Skeletal muscle satellite cell (primary cell): ENCODE results near the gene CEP164.

ENCODE experiments used
- H3K27me3 ChIP-seq: 2 replicates; pipeline ENCODE4 v1.7.0; 2013; ENCODE audit warnings: low read length; ENCODE audit not compliant: control insufficient read depth, insufficient read depth
- H3K36me3 ChIP-seq: 2 replicates; pipeline ENCODE4 v1.7.0; 2013; ENCODE audit warnings: mild to moderate bottlenecking, control low read depth, low read length; ENCODE audit not compliant: insufficient read depth
- H3K4me1 ChIP-seq: 2 replicates; pipeline ENCODE4 v1.7.0; 2013; ENCODE audit warnings: low read length; ENCODE audit not compliant: control insufficient read depth, insufficient read depth
- H3K4me2 ChIP-seq: 2 replicates; pipeline ENCODE4 v1.7.0; 2013; ENCODE audit warnings: mild to moderate bottlenecking, low read length
- H3K4me3 ChIP-seq: 2 replicates; pipeline ENCODE4 v1.7.0; 2013; ENCODE audit warnings: low read length
- H3K9ac ChIP-seq: 2 replicates; pipeline ENCODE4 v1.7.0; 2013; ENCODE audit warnings: mild to moderate bottlenecking, low read depth, low read length, moderate library complexity
- H3K9me3 ChIP-seq: replicated peaks from 2 replicates; pipeline ENCODE4 v1.7.0; 2013; ENCODE audit warnings: mild to moderate bottlenecking, control low read depth, low read length

Gene CEP164

DNA sequence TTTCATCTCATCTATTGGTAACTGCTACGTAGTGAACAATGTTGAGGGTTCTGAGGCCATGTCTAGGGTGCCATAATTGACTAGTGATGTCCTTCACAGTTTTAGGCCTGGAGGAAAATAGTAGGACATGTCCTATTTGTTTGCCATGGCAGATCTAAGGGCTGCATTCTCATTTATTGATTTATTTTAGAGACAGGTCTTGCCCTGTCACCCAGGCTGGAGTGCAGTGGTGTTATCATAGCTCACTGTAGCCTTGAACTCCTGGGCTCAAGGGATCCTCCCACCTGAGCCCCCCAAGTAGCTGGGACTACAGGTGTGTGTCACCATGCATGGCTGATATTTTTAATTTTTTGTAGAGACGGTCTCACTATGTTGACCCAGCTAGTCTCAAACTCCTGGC is 5.2 kb downstream of the CEP164 start:
- H3K4me1 ChIP-seq = peaks cover 13% of the 10 kb centered on the region
- peaks cover 20% of the 10 kb centered on the region for H3K36me3 ChIP-seq
- H3K4me2 ChIP-seq = no peak overlapping the region
- no peak overlapping the region for H3K9ac ChIP-seq
- H3K4me3 ChIP-seq = no peak overlapping the region
- no peaks in the 10 kb centered on the region for H3K27me3 ChIP-seq
- no peaks in the 10 kb centered on the region for H3K9me3 ChIP-seq

DNA sequence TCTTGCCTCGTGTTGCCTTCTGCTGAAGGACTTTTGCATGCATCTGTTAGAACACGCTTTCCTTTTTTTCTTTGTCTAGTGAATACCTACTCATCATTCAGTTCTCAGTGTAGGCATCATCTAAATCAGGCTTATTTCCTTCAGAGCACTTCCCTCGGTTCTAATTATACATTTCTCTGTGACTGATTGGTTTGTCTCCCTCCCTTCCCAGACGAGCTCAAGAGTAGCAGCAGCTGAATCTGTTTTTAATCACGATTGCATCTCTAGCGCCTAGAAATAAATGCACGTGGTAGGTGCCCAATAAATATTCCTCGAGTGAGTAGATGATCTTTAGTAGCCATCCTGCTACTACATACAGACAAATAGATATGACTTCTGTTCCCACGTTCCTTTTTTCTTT is 6.3 kb downstream of the CEP164 start:
- Histone ChIP-seq H3K27me3 (no peaks in the 10 kb centered on the region), H3K4me1 (peaks cover 9% of the 10 kb centered on the region), H3K9me3 (no peaks in the 10 kb centered on the region), H3K4me3 (no peak overlapping the region), H3K4me2 (no peak overlapping the region), H3K36me3 (peaks cover 20% of the 10 kb centered on the region), H3K9ac (no peak overlapping the region)

DNA sequence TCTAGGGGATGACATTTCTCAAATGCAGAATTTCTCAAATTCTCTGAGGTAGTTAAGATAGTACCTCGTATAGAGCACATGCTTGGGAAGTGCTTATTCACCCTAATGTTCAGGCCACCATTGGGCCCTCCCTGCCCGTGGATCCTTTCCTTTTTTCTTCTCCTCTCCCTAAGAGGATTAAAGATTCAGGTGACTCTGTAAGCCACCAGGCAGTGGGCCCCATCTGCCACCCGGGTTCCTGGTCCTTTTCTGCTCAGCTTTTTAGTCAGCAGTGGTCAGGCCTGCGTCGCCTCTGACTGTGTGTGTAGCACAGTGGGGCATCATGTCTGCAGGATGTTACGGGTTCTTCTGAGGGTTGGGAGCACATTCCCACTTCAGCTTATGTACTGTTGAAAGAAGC is 7.2 kb downstream of the CEP164 start:
- Histone ChIP-seq H3K36me3 (peaks cover 26% of the 10 kb centered on the region), H3K4me1 (peaks cover 2% of the 10 kb centered on the region), H3K9ac (no peak overlapping the region), H3K9me3 (no peaks in the 10 kb centered on the region), H3K27me3 (no peaks in the 10 kb centered on the region), H3K4me2 (no peak overlapping the region), H3K4me3 (no peak overlapping the region)

DNA sequence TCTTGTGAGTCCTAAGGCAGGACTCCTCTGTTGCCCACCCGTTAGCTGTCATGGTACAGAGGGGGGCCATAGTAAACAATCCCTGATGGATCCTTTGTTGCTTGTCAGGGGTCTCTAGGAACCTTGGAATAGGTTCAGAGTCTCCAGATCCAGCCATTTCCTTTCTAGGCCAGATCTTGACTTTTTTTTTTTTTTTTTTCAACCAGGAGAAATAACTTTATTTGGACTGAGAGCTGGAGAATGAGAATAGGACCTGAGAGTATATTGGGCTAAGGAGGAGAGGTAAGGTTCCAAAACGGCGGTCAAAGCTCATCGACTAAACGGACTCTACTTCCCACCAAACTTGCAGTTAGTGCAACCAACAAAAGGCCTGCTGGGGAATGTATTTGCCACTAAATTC is 7.7 kb downstream of the CEP164 start:
- Histone ChIP-seq H3K4me1 (no peaks in the 10 kb centered on the region), H3K4me3 (no peak overlapping the region), H3K9me3 (no peaks in the 10 kb centered on the region), H3K9ac (no peak overlapping the region), H3K4me2 (no peak overlapping the region), H3K36me3 (peaks cover 30% of the 10 kb centered on the region), H3K27me3 (no peaks in the 10 kb centered on the region)

- no peak overlapping the region for H3K4me3 ChIP-seq
- no peaks in the 10 kb centered on the region for H3K4me1 ChIP-seq
- H3K36me3 ChIP-seq = peaks cover 40% of the 10 kb centered on the region
- H3K27me3 ChIP-seq = no peaks in the 10 kb centered on the region
- no peak overlapping the region for H3K9ac ChIP-seq
- H3K4me2 ChIP-seq = no peak overlapping the region
- H3K9me3 ChIP-seq = no peaks in the 10 kb centered on the region
These were observed 9.4 kb downstream of the CEP164 start for GRCh38 chr11:117337076-117337475.

DNA sequence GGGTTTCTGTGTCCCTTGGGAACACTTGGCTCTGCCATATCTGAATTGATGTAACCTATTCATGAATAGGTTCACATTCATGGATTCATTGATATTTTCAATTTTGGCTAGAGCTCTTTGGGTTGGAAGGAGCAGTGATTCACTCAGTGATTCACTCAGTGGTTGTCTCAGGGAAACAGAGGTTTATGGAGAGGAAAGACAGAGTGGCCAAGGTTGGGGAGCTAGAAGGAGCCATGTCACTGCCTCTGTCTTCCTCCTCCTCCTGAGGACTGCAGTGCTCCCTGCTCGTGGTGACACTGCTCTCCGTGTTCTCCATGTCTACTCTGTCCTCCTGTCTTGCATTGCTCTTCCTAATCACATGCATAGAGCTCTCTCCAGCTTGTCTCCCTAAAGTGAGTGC is 17.4 kb downstream of the CEP164 start:
- Histone ChIP-seq H3K9ac (no peak overlapping the region), H3K27me3 (no peaks in the 10 kb centered on the region), H3K4me1 (peaks cover 7% of the 10 kb centered on the region), H3K9me3 (no peaks in the 10 kb centered on the region), H3K4me2 (no peak overlapping the region), H3K36me3 (peaks cover 57% of the 10 kb centered on the region), H3K4me3 (no peak overlapping the region)

GRCh38 chr11:117354550-117354949 is 26.9 kb downstream of the CEP164 start:
- H3K36me3 ChIP-seq = peaks cover 51% of the 10 kb centered on the region
- H3K4me3 ChIP-seq = no peak overlapping the region

DNA sequence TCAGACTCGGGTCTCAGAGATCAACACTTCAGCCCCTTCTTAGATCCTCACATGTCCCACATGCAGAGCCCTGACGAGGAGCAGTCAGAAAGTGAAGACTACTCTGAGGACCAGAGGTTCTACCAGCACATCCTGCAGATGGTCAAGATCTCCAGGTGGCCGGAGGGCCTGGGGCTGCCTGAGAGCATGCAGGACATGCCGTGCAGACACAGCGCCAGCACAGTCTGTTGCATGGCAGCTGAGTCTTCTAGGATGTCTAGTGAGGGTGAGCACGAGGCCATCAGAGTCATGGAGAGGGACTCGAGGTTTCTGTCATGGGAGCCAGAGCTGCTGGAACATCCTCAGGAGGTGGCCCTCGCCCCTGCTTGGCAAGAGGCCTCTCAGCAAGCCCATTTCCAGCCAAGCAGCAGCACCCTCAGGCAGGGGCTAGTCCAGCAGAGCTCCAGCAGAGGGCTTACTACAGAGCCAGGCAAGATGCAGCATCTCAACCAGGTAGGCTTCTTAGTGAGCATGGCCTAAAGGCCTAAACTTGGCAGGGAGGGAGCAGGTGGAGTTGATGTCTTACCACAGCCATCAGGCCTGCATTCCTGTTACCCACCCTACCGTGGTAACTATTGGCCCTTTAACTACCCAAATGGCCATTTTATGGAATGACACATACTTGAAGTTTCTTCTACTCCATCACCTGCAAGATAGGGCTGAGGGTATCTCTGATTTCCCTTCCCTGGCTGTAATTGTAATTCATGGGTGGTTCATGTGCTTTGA is 28.7 kb downstream of the CEP164 start:
- Histone ChIP-seq H3K9ac (no peak overlapping the region), H3K27me3 (no peaks in the 10 kb centered on the region), H3K4me1 (no peaks in the 10 kb centered on the region), H3K4me3 (no peak overlapping the region), H3K9me3 (no peaks in the 10 kb centered on the region), H3K4me2 (no peak overlapping the region), H3K36me3 (peaks cover 54% of the 10 kb centered on the region)

More at GRCh38 chr11:117354550-117354949, 26.9 kb downstream of the CEP164 start:
- Histone ChIP-seq H3K9ac (no peak overlapping the region), H3K9me3 (no peaks in the 10 kb centered on the region), H3K27me3 (no peaks in the 10 kb centered on the region), H3K4me2 (no peak overlapping the region), H3K4me1 (no peaks in the 10 kb centered on the region)

- Histone ChIP-seq H3K4me3 (no peak overlapping the region), H3K36me3 (peaks cover 53% of the 10 kb centered on the region), H3K4me1 (no peaks in the 10 kb centered on the region), H3K4me2 (no peak overlapping the region), H3K9me3 (no peaks in the 10 kb centered on the region), H3K9ac (no peak overlapping the region), H3K27me3 (no peaks in the 10 kb centered on the region)
These were observed 33.8 kb downstream of the CEP164 start for GRCh38 chr11:117361432-117361831.

- H3K27me3 ChIP-seq = no peaks in the 10 kb centered on the region
- no peak overlapping the region for H3K4me2 ChIP-seq
- H3K36me3 ChIP-seq = peaks cover 65% of the 10 kb centered on the region
- H3K9me3 ChIP-seq = no peaks in the 10 kb centered on the region
- no peak overlapping the region for H3K9ac ChIP-seq
- H3K4me1 ChIP-seq = no peaks in the 10 kb centered on the region
- no peak overlapping the region for H3K4me3 ChIP-seq
These were observed 38.6 kb downstream of the CEP164 start for GRCh38 chr11:117366248-117366647.

DNA sequence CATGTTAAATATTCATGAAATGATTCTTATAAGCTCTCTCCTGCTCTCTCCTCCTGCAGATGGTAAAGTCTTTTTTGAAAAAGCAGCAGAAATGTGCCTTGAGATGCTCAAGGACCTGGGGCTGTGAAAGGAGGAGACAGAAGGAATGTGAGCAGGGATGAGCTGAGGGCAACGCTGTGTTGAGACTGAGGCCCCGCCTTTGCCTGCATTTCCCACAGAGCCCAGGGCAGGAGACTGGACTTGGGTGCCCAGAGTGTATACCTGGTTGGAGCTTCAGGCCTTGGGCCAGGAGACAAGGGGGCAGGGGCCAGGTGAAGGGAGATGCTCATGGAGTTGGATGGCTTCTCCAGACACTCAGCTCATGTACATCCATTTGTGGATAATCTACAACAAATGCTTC is 39.2 kb downstream of the CEP164 start:
- no peaks in the 10 kb centered on the region for H3K9me3 ChIP-seq
- peaks cover 65% of the 10 kb centered on the region for H3K36me3 ChIP-seq
- H3K4me1 ChIP-seq = no peaks in the 10 kb centered on the region
- H3K27me3 ChIP-seq = no peaks in the 10 kb centered on the region
- no peak overlapping the region for H3K9ac ChIP-seq
- no peak overlapping the region for H3K4me3 ChIP-seq
- no peak overlapping the region for H3K4me2 ChIP-seq

- Histone ChIP-seq H3K4me3 (no peak overlapping the region), H3K4me2 (no peak overlapping the region), H3K9me3 (no peaks in the 10 kb centered on the region), H3K36me3 (peaks cover 63% of the 10 kb centered on the region), H3K27me3 (no peaks in the 10 kb centered on the region), H3K4me1 (no peaks in the 10 kb centered on the region), H3K9ac (no peak overlapping the region)
These were observed 41.9 kb downstream of the CEP164 start for GRCh38 chr11:117369534-117369933.
